ENCODE data around the gene MYO5A.
"Not testable (repeated sequence)": the region's sequence is repeated elsewhere in the genome, so short reads cannot be mapped to it uniquely, and the experiment has no call there.

Gene MYO5A

GRCh38 chr15:52438047-52438446, 90.6 kb downstream of the MYO5A start:
- no peak for DNase-seq (ENCODE audit: low read depth, low spot score)
- no peak overlapping the region for H3K4me3 ChIP-seq (ENCODE audit: low read length)

- DNase-seq (ENCODE audit: low read depth, low spot score), result no peak
Observed at GRCh38 chr15:52437646-52438045, 91.0 kb downstream of the MYO5A start.

GRCh38 chr15:52436981-52437380, 91.7 kb downstream of the MYO5A start:
- no peak overlapping the region for H3K4me3 ChIP-seq (ENCODE audit: low read length)
- no peak for DNase-seq (ENCODE audit: low read depth, low spot score)

More at GRCh38 chr15:52437646-52438045, 91.0 kb downstream of the MYO5A start:
- H3K4me3 ChIP-seq (ENCODE audit: low read length), result no peak overlapping the region

DNA sequence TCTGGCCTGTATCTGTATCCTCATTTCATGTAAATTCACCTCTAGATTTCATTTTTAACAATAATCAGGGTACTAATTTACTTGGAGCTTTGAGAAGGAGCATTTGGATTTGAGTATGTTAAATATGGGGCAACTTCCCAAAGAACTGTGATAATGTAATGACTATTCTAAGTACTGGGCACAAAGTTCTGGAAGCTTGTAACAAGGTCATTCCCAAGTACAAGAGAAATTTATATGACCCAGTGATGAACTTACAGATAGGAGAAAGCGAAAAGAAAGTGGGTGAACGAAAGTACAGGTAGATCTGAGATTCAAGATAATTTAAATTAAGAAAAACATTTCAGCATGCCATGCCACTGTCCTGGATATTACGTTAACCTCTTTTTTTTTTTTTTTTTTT, 93.8 kb downstream of the MYO5A start:
- no peak for DNase-seq (ENCODE audit: low read depth, low spot score)
- no peak overlapping the region for H3K4me3 ChIP-seq (ENCODE audit: low read length)

DNA sequence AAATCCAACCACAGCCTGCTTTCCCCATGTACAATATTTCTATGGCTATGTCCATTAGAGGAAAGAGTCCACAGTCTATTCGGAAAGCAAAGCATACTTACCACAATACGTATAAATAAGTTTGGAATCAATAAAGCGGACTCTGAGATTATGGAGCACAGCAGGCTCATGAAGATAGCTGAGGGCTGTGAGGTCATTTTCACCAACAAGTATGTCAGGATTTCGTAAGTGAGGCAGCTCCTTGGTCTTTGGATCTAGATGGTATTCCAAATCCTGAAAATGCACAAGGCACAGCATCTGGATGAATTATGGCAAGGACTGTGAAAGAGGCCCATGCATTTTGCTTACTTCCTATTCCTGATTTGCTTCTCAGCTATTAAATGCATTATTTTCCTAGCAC, 100.4 kb downstream of the MYO5A start:
- no peak for DNase-seq (ENCODE audit: low read depth, low spot score)
- H3K4me3 ChIP-seq (ENCODE audit: low read length), result no peak overlapping the region

- no peak for DNase-seq (ENCODE audit: low read depth, low spot score)
Observed at GRCh38 chr15:52427804-52428203, 100.9 kb downstream of the MYO5A start.

GRCh38 chr15:52424856-52425431, 103.7 kb downstream of the MYO5A start:
- H3K4me3 ChIP-seq (ENCODE audit: low read length), result no peak overlapping the region
- no peak for DNase-seq (ENCODE audit: low read depth, low spot score)

More at GRCh38 chr15:52427804-52428203, 100.9 kb downstream of the MYO5A start:
- no peak overlapping the region for H3K4me3 ChIP-seq (ENCODE audit: low read length)

GRCh38 chr15:52423852-52424251, 104.8 kb downstream of the MYO5A start:
- no peak overlapping the region for H3K4me3 ChIP-seq (ENCODE audit: low read length)
- no peak for DNase-seq (ENCODE audit: low read depth, low spot score)

GRCh38 chr15:52422001-52422400, 106.7 kb downstream of the MYO5A start:
- H3K4me3 ChIP-seq (ENCODE audit: low read length), result no peak overlapping the region
- no peak for DNase-seq (ENCODE audit: low read depth, low spot score)

DNA sequence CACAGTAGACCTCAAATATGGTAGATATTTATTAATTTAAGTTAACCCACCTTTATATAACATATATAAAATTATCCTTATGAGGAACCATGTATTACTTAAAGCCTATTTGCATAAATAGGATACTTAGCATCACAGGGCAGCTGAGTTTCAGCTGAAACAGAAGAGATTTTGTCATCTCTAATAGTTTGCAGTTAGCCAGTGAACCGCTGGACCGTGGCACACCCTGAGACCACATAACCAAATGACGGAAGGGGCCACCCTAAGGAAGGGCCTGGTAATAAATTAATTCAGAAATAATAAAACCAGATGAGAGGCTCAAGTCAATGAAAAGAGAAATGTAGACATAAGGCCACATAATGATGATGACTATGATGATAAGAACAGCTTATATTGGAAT, 107.7 kb downstream of the MYO5A start:
- H3K4me3 ChIP-seq (ENCODE audit: low read length), result no peak overlapping the region
- DNase-seq (ENCODE audit: low read depth, low spot score), result no peak

GRCh38 chr15:52419494-52419893, 109.2 kb downstream of the MYO5A start:
- no peak for DNase-seq (ENCODE audit: low read depth, low spot score)
- no peak overlapping the region for H3K4me3 ChIP-seq (ENCODE audit: low read length)

GRCh38 chr15:52417957-52418356, 110.7 kb downstream of the MYO5A start:
- H3K4me3 ChIP-seq (ENCODE audit: low read length), result no peak overlapping the region
- DNase-seq (ENCODE audit: low read depth, low spot score), result no peak

DNA sequence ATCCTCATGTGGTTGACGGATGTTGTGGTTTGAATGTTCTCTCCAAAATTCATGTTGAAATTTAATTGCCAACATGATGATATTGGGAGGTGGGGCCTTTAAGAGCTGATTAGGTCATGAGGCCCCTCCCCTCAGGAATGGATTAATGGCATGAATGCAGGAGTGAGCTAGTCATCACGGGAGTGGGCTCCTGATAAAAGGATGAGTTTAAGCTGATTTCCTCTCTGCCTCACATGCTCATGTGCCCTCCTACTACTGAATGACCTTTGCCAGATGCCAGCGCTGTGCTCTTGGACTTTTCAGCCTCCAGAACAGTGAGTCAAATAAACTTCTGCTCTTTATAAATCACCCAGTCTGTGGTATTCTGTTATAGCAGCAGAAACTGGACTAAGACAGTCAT, 111.2 kb downstream of the MYO5A start:
- H3K4me3 ChIP-seq (ENCODE audit: low read length), result no peak overlapping the region
- DNase-seq (ENCODE audit: low read depth, low spot score), result no peak

DNA sequence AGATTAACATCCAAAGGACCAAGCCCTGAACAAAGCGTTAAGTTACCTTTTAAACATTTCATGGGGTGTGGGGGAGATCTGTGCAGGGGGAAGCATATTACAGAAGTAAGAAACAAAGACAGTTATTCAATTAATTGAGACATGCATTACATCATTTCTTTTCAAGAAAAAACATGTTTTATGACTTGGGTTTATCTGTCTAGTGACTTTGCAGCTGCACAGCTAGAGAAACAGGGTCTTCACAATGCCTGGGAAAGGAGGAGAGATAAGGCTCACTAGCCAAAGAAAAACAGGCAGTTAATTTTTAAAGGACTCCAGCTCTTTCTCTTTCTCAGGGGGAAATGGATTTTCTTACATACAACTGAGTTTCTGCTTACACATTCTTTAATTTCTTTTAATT, 112.1 kb downstream of the MYO5A start:
- not testable (repeated sequence) for H3K4me3 ChIP-seq (ENCODE audit: low read length); DNase-seq (ENCODE audit: low read depth, low spot score)

- DNase-seq (ENCODE audit: low read depth, low spot score), result no peak
- no peak overlapping the region for H3K4me3 ChIP-seq (ENCODE audit: low read length)
Observed at GRCh38 chr15:52415628-52416027, 113.1 kb downstream of the MYO5A start.

GRCh38 chr15:52414936-52415335, 113.7 kb downstream of the MYO5A start:
- H3K4me3 ChIP-seq (ENCODE audit: low read length), result no peak overlapping the region
- DNase-seq (ENCODE audit: low read depth, low spot score), result no peak

- H3K4me3 ChIP-seq (ENCODE audit: low read length), result no peak overlapping the region
- DNase-seq (ENCODE audit: low read depth, low spot score), result no peak
Observed at GRCh38 chr15:52408823-52409222, 119.9 kb downstream of the MYO5A start.

GRCh38 chr15:52407374-52407773, 121.3 kb downstream of the MYO5A start:
- DNase-seq (ENCODE audit: low read depth, low spot score), result no peak
- no peak overlapping the region for H3K4me3 ChIP-seq (ENCODE audit: low read length)

DNA sequence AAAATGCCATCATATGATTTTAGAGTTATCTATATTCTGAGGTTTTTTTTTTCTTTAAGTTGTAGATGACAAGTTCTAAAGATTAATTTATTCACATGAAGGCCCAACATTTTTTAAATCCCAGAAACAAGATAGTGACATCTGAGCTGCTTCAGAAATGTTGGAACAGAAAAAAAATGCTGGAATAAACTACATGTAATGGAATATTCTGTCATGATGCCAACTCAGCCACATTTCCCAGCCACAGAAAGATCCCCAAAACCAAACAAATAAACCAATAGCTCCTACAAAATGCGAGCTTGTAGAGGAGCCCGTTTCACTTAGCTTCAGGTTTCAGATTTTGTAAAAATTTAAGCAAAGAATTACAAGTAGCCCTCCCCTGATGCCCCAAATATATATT, 122.1 kb downstream of the MYO5A start:
- no peak overlapping the region for H3K4me3 ChIP-seq (ENCODE audit: low read length)
- no peak for DNase-seq (ENCODE audit: low read depth, low spot score)

DNA sequence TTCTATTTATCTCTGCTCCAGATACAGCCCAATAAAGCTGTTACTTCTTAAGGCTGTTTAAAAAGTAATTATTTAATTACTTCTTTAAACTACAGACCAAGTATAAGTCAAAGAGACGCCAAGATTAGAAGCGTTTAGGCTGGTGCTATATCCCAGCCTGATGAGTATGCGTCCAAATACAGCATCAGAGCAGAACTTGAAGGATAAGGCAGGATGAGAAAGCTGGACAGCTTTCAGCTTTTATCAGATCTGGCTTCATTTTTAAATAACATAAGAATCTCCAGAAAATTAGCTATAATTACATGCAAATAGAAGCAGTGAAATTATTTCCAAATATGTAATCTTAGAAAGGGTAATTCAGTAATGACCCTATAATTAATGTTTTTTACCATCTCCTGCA, 122.8 kb downstream of the MYO5A start:
- no peak for DNase-seq (ENCODE audit: low read depth, low spot score)
- no peak overlapping the region for H3K4me3 ChIP-seq (ENCODE audit: low read length)

- no peak overlapping the region for H3K4me3 ChIP-seq (ENCODE audit: low read length)
- no peak for DNase-seq (ENCODE audit: low read depth, low spot score)
Observed at GRCh38 chr15:52397118-52397517, 131.6 kb downstream of the MYO5A start.

- no peak overlapping the region for H3K4me3 ChIP-seq (ENCODE audit: low read length)
- DNase-seq (ENCODE audit: low read depth, low spot score), result no peak
Observed at GRCh38 chr15:52394118-52394517, 134.6 kb downstream of the MYO5A start.
